Activated CD8-positive, alpha-beta T cell treated with anti-CD3 and anti-CD28 coated beads for 36 hours (primary cell): ENCODE measurements around the gene IKZF1. TPM values are rescaled to one million over a fixed set of nuclear protein-coding genes. Genes with fewer than 3 reads are reported as not detected.
A peak's percentile ranks its signal among the peaks of the same experiment; 100 is the strongest.

Source experiments
- ATAC-seq: fragments of 200-7000 bp; cut with Tn5 transposase; one replicate; pipeline ENCODE4 v1.10.0; 2021; ENCODE audit warnings: mild to moderate bottlenecking, moderate library complexity
- CTCF ChIA-PET: fragments of 350-600 bp; sonication (Branson Sonifier 250); formaldehyde crosslinking; loops from one replicate; lab custom pipeline; 2021; ENCODE audit warnings: antibody characterized with exemption; lab: Charles Lee
- POLR2A ChIA-PET: fragments of 350-600 bp; sonication (Branson Sonifier 250); formaldehyde crosslinking; loops from one replicate; lab custom pipeline; 2021; ENCODE audit warnings: antibody characterized with exemption; lab: Charles Lee
- DNase-seq: peaks from one replicate; pipeline ENCODE4 v3.0.0-alpha.2; 2020
- H3K27ac Mint-ChIP-seq: one replicate; pipeline ENCODE4 v1.8.0; 2021; ENCODE audit warnings: mild to moderate bottlenecking, mixed read lengths
- H3K27me3 Mint-ChIP-seq: one replicate; pipeline ENCODE4 v1.8.0; 2021; ENCODE audit warnings: mixed read lengths
- H3K36me3 Mint-ChIP-seq: one replicate; pipeline ENCODE4 v1.8.0; 2021; ENCODE audit warnings: low read depth, mixed read lengths
- H3K4me1 Mint-ChIP-seq: one replicate; pipeline ENCODE4 v1.8.0; 2021; ENCODE audit warnings: low read depth, mixed read lengths
- H3K4me3 Mint-ChIP-seq: one replicate; pipeline ENCODE4 v1.8.0; 2021; ENCODE audit warnings: mild to moderate bottlenecking, moderate library complexity, mixed read lengths
- H3K9me3 Mint-ChIP-seq: one replicate; pipeline ENCODE4 v1.8.0; 2021; ENCODE audit warnings: mixed read lengths
- CTCF ChIP-seq: fragments of 200-600 bp; IDR thresholded peaks from one replicate; pipeline ENCODE4 v1.8.0; 2022; ENCODE audit warnings: antibody characterized with exemption, mild to moderate bottlenecking
- intact Hi-C: fragments of 100-400 bp; cut with micrococcal nuclease; formaldehyde crosslinking; loops from one replicate; pipeline ENCODE4 v1.10.0; 2022
- total RNA-seq, 2 experiments: library from RNA; stranded (reverse); gene quantifications; one replicate each; pipeline ENCODE4 v1.2.3, GENCODE V29; 2021

Gene IKZF1
- total RNA-seq, 2 experiments from 2014 or later, result 277 to 295 TPM

- H3K36me3 Mint-ChIP-seq, result peaks cover 86% of the 10 kb centered on the region
- ChIA-PET CTCF (interaction anchor here (1.6 to 5.0 kb wide), 6 partner anchors 13 to 143 kb away, joined by 5 to 42 read pairs (median 22); no protein-coding TSS in a partner anchor), POLR2A (interaction anchor here (0.6 to 40.7 kb wide), 8 partner anchors 1 to 144 kb away, joined by 3 to 1646 read pairs (median 26); partner anchors contain the start of gene IKZF1)
- intact Hi-C loops, result loop anchor here (5.0 kb wide), 1 partner anchor 81 kb away; no protein-coding TSS in a partner anchor
- peak; percentile 42 for DNase-seq
- peaks cover 94% of the 10 kb centered on the region for H3K4me1 Mint-ChIP-seq
- TF ChIP-seq CTCF, result no peak
- H3K4me3 Mint-ChIP-seq, result peak overlapping the region; percentile 26
- peak overlapping the region; percentile 95 for H3K27ac Mint-ChIP-seq
- H3K27me3 Mint-ChIP-seq, result no peaks in the 10 kb centered on the region
- H3K9me3 Mint-ChIP-seq, result no peaks in the 10 kb centered on the region
- no peak for ATAC-seq
Measured at GRCh38 chr7:50348469-50349162, 44.1 kb downstream of the IKZF1 start.

DNA sequence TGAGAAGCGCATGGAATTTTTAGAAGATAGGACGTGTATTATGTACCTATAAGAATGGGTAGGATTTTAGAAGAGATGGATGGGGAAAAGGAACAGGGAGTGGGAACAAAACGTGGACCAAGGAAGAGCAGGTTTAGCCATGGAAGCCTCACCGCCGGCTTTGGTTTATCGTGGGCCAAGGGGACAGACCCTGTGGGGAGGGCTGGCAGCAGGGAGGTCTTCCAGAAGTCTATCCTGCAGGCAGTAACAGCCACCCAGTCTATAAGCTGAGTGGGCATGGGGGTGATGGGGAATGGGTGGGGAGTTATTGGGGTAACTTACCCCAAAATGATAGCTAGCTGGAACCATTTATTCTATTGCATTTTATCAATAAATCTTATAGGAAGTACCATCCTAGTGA, 44.9 kb downstream of the IKZF1 start:
- ChIA-PET CTCF (interaction anchor here (0.7 to 5.0 kb wide), 6 partner anchors 8 to 143 kb away, joined by 3 to 36 read pairs (median 8); no protein-coding TSS in a partner anchor), POLR2A (interaction anchor here (1.0 to 40.7 kb wide), 8 partner anchors 1 to 143 kb away, joined by 3 to 1646 read pairs (median 26); partner anchors contain the start of gene IKZF1)
- DNase-seq (no peak), ATAC-seq (no peak)
- peaks cover 86% of the 10 kb centered on the region for H3K36me3 Mint-ChIP-seq
- intact Hi-C loops, result loop anchor here (5.0 kb wide), 1 partner anchor 82 kb away; no protein-coding TSS in a partner anchor
- peaks cover 94% of the 10 kb centered on the region for H3K4me1 Mint-ChIP-seq
- H3K4me3 Mint-ChIP-seq, result peak overlapping the region; percentile 42
- no peaks in the 10 kb centered on the region for H3K27me3 Mint-ChIP-seq
- H3K9me3 Mint-ChIP-seq, result no peaks in the 10 kb centered on the region
- TF ChIP-seq CTCF, result no peak
- peak overlapping the region; percentile 95 for H3K27ac Mint-ChIP-seq

DNA sequence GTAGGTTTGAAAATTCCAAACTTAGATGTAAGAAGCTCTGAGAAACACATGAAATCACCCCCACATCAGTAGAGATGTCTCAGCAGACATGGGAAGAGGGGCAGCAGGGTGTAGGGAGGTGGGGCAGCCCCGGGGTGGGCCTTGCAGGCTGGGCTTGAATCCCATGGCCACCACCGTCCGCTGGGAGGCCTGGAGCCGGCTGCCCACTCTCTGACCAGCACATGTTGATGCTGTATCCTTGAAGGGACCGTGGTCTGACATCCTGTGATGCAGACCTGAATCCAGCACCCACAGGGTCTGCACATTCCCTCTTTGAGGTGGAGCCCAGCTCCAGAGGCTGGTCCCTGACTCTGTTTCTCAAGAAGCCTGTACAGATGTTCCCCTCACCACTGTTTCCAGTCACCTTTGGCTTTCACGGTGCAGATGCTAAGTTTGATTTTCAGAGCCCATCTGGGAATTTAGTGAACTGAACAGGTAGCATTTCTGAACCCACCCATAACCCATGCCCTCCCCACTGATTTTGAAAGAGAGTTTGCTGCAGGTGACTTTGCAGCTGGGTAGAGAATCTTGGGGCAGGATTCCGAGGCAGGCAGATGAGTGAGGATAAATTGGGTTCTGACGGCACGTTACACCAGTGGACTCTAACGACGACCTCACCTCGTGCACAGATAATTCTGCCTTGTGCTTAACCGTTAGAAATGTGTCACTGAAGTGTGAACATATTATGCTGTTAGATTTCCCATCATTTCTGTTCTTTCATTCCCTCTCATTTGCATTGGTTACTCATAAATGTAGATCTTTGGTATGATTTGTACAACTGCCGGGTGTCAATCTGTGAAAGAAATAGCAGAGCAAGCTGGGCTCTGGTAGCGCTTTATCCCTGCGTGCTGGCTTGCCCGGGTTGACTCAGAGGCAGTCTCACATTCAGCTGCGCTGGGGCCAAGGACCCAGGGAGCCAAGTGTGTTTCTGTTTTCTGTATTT, 45.7 kb downstream of the IKZF1 start:
- peak overlapping the region; percentile 95 for H3K27ac Mint-ChIP-seq
- intact Hi-C loops, result loop anchor here (5.0 kb wide), 3 partner anchors 43 to 143 kb away; no protein-coding TSS in a partner anchor
- ChIA-PET POLR2A (interaction anchor here (0.8 to 40.7 kb wide), 19 partner anchors 2 to 204 kb away, joined by 3 to 1646 read pairs (median 4); partner anchors contain the start of gene IKZF1), CTCF (interaction anchor here (0.7 to 5.0 kb wide), 14 partner anchors 8 to 144 kb away, joined by 3 to 36 read pairs (median 5); no protein-coding TSS in a partner anchor)
- H3K36me3 Mint-ChIP-seq, result peaks cover 89% of the 10 kb centered on the region
- ATAC-seq (peak; percentile 71), DNase-seq (peak; percentile 94)
- H3K27me3 Mint-ChIP-seq, result no peaks in the 10 kb centered on the region
- no peaks in the 10 kb centered on the region for H3K9me3 Mint-ChIP-seq
- H3K4me1 Mint-ChIP-seq, result peaks cover 96% of the 10 kb centered on the region
- no peak for TF ChIP-seq CTCF
- H3K4me3 Mint-ChIP-seq, result peak overlapping the region; percentile 42

DNA sequence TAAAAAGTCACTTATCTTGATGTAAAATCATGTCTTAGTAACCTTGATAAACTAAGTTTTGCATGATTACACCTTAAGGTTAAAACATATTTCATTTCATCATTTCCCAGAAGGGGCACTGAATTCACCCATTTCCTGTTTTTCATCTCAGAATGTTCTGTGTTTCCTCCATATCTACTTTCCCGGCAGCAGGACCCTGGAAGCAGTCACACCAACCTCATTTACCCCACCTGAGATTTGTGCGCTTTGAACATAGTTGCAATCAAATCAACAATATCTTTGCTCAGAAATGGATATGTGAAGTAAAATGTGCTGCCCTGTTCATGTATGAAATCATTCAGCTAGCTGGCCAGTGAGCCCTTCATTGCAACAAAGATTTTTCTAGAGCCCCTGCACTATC, 46.8 kb downstream of the IKZF1 start:
- Mint-ChIP-seq H3K36me3 (peaks cover 89% of the 10 kb centered on the region), H3K4me3 (peak overlapping the region; percentile 42), H3K4me1 (peaks cover 94% of the 10 kb centered on the region), H3K27ac (peak overlapping the region; percentile 95), H3K9me3 (no peaks in the 10 kb centered on the region), H3K27me3 (no peaks in the 10 kb centered on the region)
- CTCF ChIA-PET, result interaction anchor here (0.7 to 5.0 kb wide), 15 partner anchors 10 to 259 kb away, joined by 3 to 36 read pairs (median 5); no protein-coding TSS in a partner anchor
- DNase-seq (no peak), ATAC-seq (no peak)
- POLR2A ChIA-PET, result interaction anchor here (0.8 to 40.7 kb wide), 16 partner anchors 3 to 205 kb away, joined by 3 to 1646 read pairs (median 4); partner anchors contain the start of gene IKZF1
- intact Hi-C loops, result loop anchor here (5.0 kb wide), 2 partner anchors 44 to 144 kb away; no protein-coding TSS in a partner anchor
- TF ChIP-seq CTCF, result no peak
